H1 (cell line): ENCODE measurements around the gene PFN4. TPM values are rescaled to one million over a fixed set of nuclear protein-coding genes. Genes with fewer than 3 reads are reported as not detected.

ENCODE experiments used
- CTCF ChIA-PET: fragments of 300-600 bp; sonication (Branson Sonifier 250); formaldehyde crosslinking; loops from one replicate; lab custom pipeline; 2021; ENCODE audit not compliant: partially characterized antibody; lab: Charles Lee
- POLR2A ChIA-PET: fragments of 300-600 bp; sonication (Branson Sonifier 250); formaldehyde crosslinking; loops from one replicate; lab custom pipeline; 2021; ENCODE audit warnings: inconsistent platforms; ENCODE audit not compliant: partially characterized antibody; lab: Charles Lee
- DNase-seq, 2 experiments: peaks; one replicate each; pipeline versions ENCODE4 v3.0.0 to v3.0.0-alpha.2; 2010 to 2022; ENCODE audit warnings: low spot score in 2 of 2, low read depth in 1 of 2, mixed read lengths in 1 of 2
- FAIRE-seq: peaks from 2 replicates; lab custom pipeline; 2011; peaks lifted over from hg19 to GRCh38; lab: Jason Lieb, UNC
- H2AFZ ChIP-seq: 2 replicates; pipeline ENCODE4 v1.8.1; 2012; ENCODE audit warnings: low read length, inconsistent platforms
- H2AK5ac ChIP-seq: 2 replicates; pipeline ENCODE4 v1.6.1; 2013; ENCODE audit warnings: low read depth, low read length
- H2BK120ac ChIP-seq: replicated peaks from 2 replicates; pipeline ENCODE3; 2013; ENCODE audit warnings: low read depth, low read length, inconsistent platforms
- H2BK12ac ChIP-seq: 2 replicates; pipeline ENCODE4 v1.6.1; 2013; ENCODE audit warnings: low read depth, low read length
- H2BK15ac ChIP-seq: 2 replicates; pipeline ENCODE4 v1.6.1; 2013; ENCODE audit warnings: low read length
- H2BK20ac ChIP-seq: 2 replicates; pipeline ENCODE4 v1.6.1; 2013; ENCODE audit warnings: low read length
- H2BK5ac ChIP-seq: 2 replicates; pipeline ENCODE4 v1.6.1; 2013; ENCODE audit warnings: low read depth, low read length
- H3K14ac ChIP-seq: 2 replicates; pipeline ENCODE4 v1.6.1; 2013; ENCODE audit warnings: inconsistent platforms; ENCODE audit not compliant: insufficient read length
- H3K18ac ChIP-seq: 2 replicates; pipeline ENCODE4 v1.6.1; 2013; ENCODE audit warnings: low read length; ENCODE audit errors: extremely low read depth
- H3K23ac ChIP-seq: 2 replicates; pipeline ENCODE4 v1.6.1; 2013; ENCODE audit warnings: inconsistent platforms; ENCODE audit not compliant: insufficient read length
- H3K23me2 ChIP-seq: 2 replicates; pipeline ENCODE4 v1.6.1; 2013; ENCODE audit warnings: low read depth, low read length
- H3K27ac ChIP-seq: 2 replicates; pipeline ENCODE4 v1.6.1; 2011; ENCODE audit warnings: low read depth, low read length, inconsistent platforms
- H3K27me3 ChIP-seq, 4 experiments: replicated peaks in 1 of 4; 1 replicate in 1 of 4; 2 replicates in 3 of 4; pipeline versions ENCODE4 v1.6.1 to v1.8.1; 2011 to 2013; ENCODE audit warnings: low read length in 3 of 4, mild to moderate bottlenecking in 3 of 4, inconsistent platforms in 2 of 4, mixed read lengths in 2 of 4, moderate library complexity in 1 of 4; ENCODE audit not compliant: control insufficient read depth in 3 of 4, insufficient read depth in 3 of 4; ENCODE audit errors: extremely low read depth in 1 of 4
- H3K36me3 ChIP-seq, 4 experiments: 2 replicates each; pipeline versions ENCODE4 v1.6.1 to v1.8.1; 2011 to 2013; ENCODE audit warnings: mild to moderate bottlenecking in 4 of 4, low read length in 3 of 4, moderate library complexity in 2 of 4, control low read depth in 1 of 4, inconsistent platforms in 1 of 4; ENCODE audit not compliant: insufficient read depth in 4 of 4, control insufficient read depth in 2 of 4
- H3K4ac ChIP-seq: replicated peaks from 2 replicates; pipeline ENCODE3; 2013; ENCODE audit warnings: low read length, low read depth, mixed read lengths, inconsistent platforms; ENCODE audit not compliant: insufficient read length
- H3K4me1 ChIP-seq, 4 experiments: replicated peaks in 1 of 4; 1 replicate in 1 of 4; 2 replicates in 3 of 4; pipeline versions ENCODE4 v1.6.1 to v1.8.1; 2011 to 2013; ENCODE audit warnings: low read length in 3 of 4, inconsistent platforms in 2 of 4, mixed read lengths in 1 of 4; ENCODE audit not compliant: insufficient read depth in 4 of 4, control insufficient read depth in 3 of 4
- H3K4me2 ChIP-seq, 2 experiments: 2 replicates each; pipeline versions ENCODE4 v1.6.1 to v1.8.1; 2011 to 2013; ENCODE audit warnings: low read depth in 2 of 2, low read length in 2 of 2, control low read depth in 1 of 2, inconsistent platforms in 1 of 2, mild to moderate bottlenecking in 1 of 2; ENCODE audit not compliant: insufficient read depth in 1 of 2
- H3K4me3 ChIP-seq, 4 experiments: fragments of 200-600, 300-600 bp in 1 of 4; sonication (generic), shearing (Covaris generic), sonication (Bioruptor Twin) in 1 of 4; 2 replicates each; pipeline versions ENCODE4 v1.5.1 to v1.8.1; 2011 to 2016; ENCODE audit warnings: low read length in 4 of 4, low read depth in 3 of 4, control low read depth in 2 of 4, inconsistent platforms in 2 of 4, mild to moderate bottlenecking in 2 of 4, mixed read lengths in 1 of 4, moderate library complexity in 1 of 4; ENCODE audit not compliant: insufficient read depth in 2 of 4; ENCODE audit errors: extremely low read depth in 1 of 4
- H3K56ac ChIP-seq: replicated peaks from 2 replicates; pipeline ENCODE3; 2013; ENCODE audit warnings: low read depth, mild to moderate bottlenecking, mixed read lengths, low read length, inconsistent platforms; ENCODE audit not compliant: insufficient read length
- H3K79me1 ChIP-seq: 2 replicates; pipeline ENCODE4 v1.6.1; 2013; ENCODE audit warnings: low read depth, low read length, control low read depth
- H3K79me2 ChIP-seq, 2 experiments: 2 replicates each; pipeline versions ENCODE4 v1.6.1 to v1.8.1; 2012 to 2013; ENCODE audit warnings: low read length in 2 of 2, mild to moderate bottlenecking in 2 of 2, inconsistent platforms in 1 of 2; ENCODE audit not compliant: insufficient read depth in 2 of 2, control insufficient read depth in 1 of 2
- H3K9ac ChIP-seq, 4 experiments: replicated peaks in 1 of 4; 1 replicate in 1 of 4; 2 replicates in 3 of 4; pipeline versions ENCODE4 v1.6.1 to v1.8.1; 2011 to 2013; ENCODE audit warnings: low read depth in 3 of 4, low read length in 3 of 4, control low read depth in 2 of 4, mild to moderate bottlenecking in 2 of 4, moderate library complexity in 2 of 4, inconsistent platforms in 1 of 4; ENCODE audit errors: extremely low read depth in 1 of 4
- H3K9me3 ChIP-seq, 2 experiments: 2 replicates each; pipeline versions ENCODE4 v1.6.1 to v1.8.1; 2012 to 2013; ENCODE audit warnings: mild to moderate bottlenecking in 2 of 2, moderate library complexity in 2 of 2, control low read depth in 1 of 2, inconsistent platforms in 1 of 2, low read depth in 1 of 2, low read length in 1 of 2, mixed read lengths in 1 of 2; ENCODE audit not compliant: insufficient read depth in 2 of 2
- H4K20me1 ChIP-seq, 2 experiments: replicated peaks in 1 of 2; 2 replicates each; pipeline versions ENCODE3 to v1.8.1; 2011 to 2013; ENCODE audit warnings: inconsistent platforms in 2 of 2, low read length in 2 of 2, mild to moderate bottlenecking in 1 of 2; ENCODE audit not compliant: insufficient read depth in 2 of 2, control insufficient read depth in 1 of 2
- H4K5ac ChIP-seq: 2 replicates; pipeline ENCODE4 v1.6.1; 2013; ENCODE audit warnings: low read length, low read depth, mixed read lengths, inconsistent platforms; ENCODE audit not compliant: insufficient read length
- H4K8ac ChIP-seq: 2 replicates; pipeline ENCODE4 v1.8.0; 2013; ENCODE audit warnings: mild to moderate bottlenecking, moderate library complexity, low read length, inconsistent platforms; ENCODE audit not compliant: insufficient read depth; ENCODE audit errors: extremely low read depth
- H4K91ac ChIP-seq: replicated peaks from 2 replicates; pipeline ENCODE3; 2013; ENCODE audit warnings: low read length, mixed read lengths, inconsistent platforms; ENCODE audit not compliant: insufficient read length
- RXRA ChIP-seq: IDR thresholded peaks from 2 replicates; pipeline ENCODE4 v1.6.1; 2011; ENCODE audit warnings: low read depth, mild to moderate bottlenecking, low read length, moderate library complexity; ENCODE audit not compliant: insufficient read depth
- WGBS, 2 experiments: shearing (Covaris generic) in 1 of 2; methylation state at CpG; one replicate each; pipeline versions ENCODE4 v1.1.6 to v1.1.7; 2013 to 2015; ENCODE audit warnings: low lambda C conversion rate in 2 of 2, mixed read lengths in 2 of 2, inconsistent platforms in 1 of 2, low coverage in 1 of 2, missing lambda C conversion rate in 1 of 2; ENCODE audit not compliant: insufficient replicate concordance in 2 of 2, insufficient coverage in 1 of 2, insufficient read length in 1 of 2; ENCODE audit errors: extremely low coverage in 1 of 2, missing lambda C conversion rate in 1 of 2; 5-methylcytosine and 5-hydroxymethylcytosine counted together
- polyA plus RNA-seq, 7 experiments: library from polyadenylated mRNA; depleted of rRNA in 3 of 7; stranded (reverse) in 5 of 7; unstranded in 2 of 7; fragments of >200 nt in 5 of 7; fragments of 200-250 nt in 2 of 7; gene quantifications; 1 replicate in 5 of 7; 2 replicates in 1 of 7; 4 replicates in 1 of 7; pipeline versions ENCODE4 v1.2.1 to v1.2.3, GENCODE V29; 2011 to 2013; ENCODE audit warnings: missing spikeins in 2 of 7, mixed read lengths in 2 of 7
- total RNA-seq: library from RNA; stranded (reverse); fragmentation: NEBNext Ultra II Directional; extraction: Animal tissue kit (Norgen Biotek cat#: 25700); gene quantifications from 2 replicates; pipeline ENCODE4 v1.2.1, GENCODE V29; 2021
- TF ChIP-seq, protein P1 (sequence below): IDR thresholded peaks from 2 replicates; pipeline ENCODE4 v1.6.1; 2011; ENCODE audit warnings: low read length, improper control_type of control experiment

PFN4 gene
- total and polyA plus RNA-seq, 2 of the 8 experiments (the other 6 are each of a cell fraction or from before 2014, with no cell fraction given), result not detected

GRCh38 chr2:24082787-24083566 lies 40.2 kb downstream of the PFN4 start:
- Histone ChIP-seq H3K36me3 (peaks cover 11 to 19% (median 16%) of the 10 kb centered on the region in 4 experiments; a peak in 7 of 8 replicates), H3K23ac (no peak overlapping the region), H4K5ac (peak overlapping the region; percentile 77), H3K18ac (peak overlapping the region; percentile 88; the same call in 1 of the 2 replicates), H2BK12ac (peak overlapping the region; percentile 75), H3K9me3 (no peaks in the 10 kb centered on the region), H3K4me3 (peak overlapping the region; percentile 55 to 77 (median 66)), H4K91ac (peak overlapping the region; percentile 97), H2BK5ac (peak overlapping the region; percentile 96), H2BK15ac (peak overlapping the region; percentile 84; the same call in 1 of the 2 replicates), H3K79me1 (no peaks in the 10 kb centered on the region), H3K9ac (peak overlapping the region in 3 of 4 experiments; percentile 72 to 93 (median 90); a peak in 6 of 7 replicates), H4K8ac (peak overlapping the region; percentile 99; the same call in 1 of the 2 replicates), H2AK5ac (peak overlapping the region; percentile 93), H2BK20ac (peak overlapping the region; percentile 13; the same call in 1 of the 2 replicates), H3K4me1 (peaks cover 5 to 11% (median 10%) of the 10 kb centered on the region in 4 experiments), H3K14ac (no peak overlapping the region), H3K4ac (peak overlapping the region; percentile 24), H3K27me3 (no peaks in the 10 kb centered on the region), H3K23me2 (peaks cover 10% of the 10 kb centered on the region), H3K27ac (peak overlapping the region; percentile 89), H4K20me1 (no peaks in the 10 kb centered on the region), H2AFZ (no peak overlapping the region), H2BK120ac (peak overlapping the region; percentile 16), H3K4me2 (peak overlapping the region; percentile 80 to 94), H3K56ac (peak overlapping the region; percentile 24), H3K79me2 (no peaks in the 10 kb centered on the region)
- FAIRE-seq, result no peak
- no peak for DNase-seq
- ChIA-PET POLR2A (interaction anchor here (0.8 to 3.1 kb wide), 22 partner anchors 8 to 157 kb away, joined by 3 to 24 read pairs (median 7); partner anchors contain the start of genes ATAD2B, FAM228B, MFSD2B and UBXN2A), CTCF (interaction anchor here (0.6 to 4.3 kb wide), 13 partner anchors 18 to 278 kb away, joined by 3 to 25 read pairs (median 7); partner anchors contain the start of genes ATAD2B, FAM228B and PFN4)
- 91% methylated on average over 8 of the region's 8 CpGs; no CpG with 5 or more reads in 1 of the 2 experiments for WGBS, 2 experiments
- TF ChIP-seq, protein P1, sequence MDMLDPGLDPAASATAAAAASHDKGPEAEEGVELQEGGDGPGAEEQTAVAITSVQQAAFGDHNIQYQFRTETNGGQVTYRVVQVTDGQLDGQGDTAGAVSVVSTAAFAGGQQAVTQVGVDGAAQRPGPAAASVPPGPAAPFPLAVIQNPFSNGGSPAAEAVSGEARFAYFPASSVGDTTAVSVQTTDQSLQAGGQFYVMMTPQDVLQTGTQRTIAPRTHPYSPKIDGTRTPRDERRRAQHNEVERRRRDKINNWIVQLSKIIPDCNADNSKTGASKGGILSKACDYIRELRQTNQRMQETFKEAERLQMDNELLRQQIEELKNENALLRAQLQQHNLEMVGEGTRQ, result peak; percentile 39
- no peak for TF ChIP-seq RXRA
